KOPT-K1 (cell line): ENCODE results near the gene USP32.
"Not testable (repeated sequence)": the region's sequence is repeated elsewhere in the genome, so short reads cannot be mapped to it uniquely, and the experiment has no call there.

Experiments
- H3K27ac ChIP-seq: fragments of 200-600 bp; sonication (generic); 2 replicates; pipeline ENCODE4 v1.5.1; 2016; ENCODE audit warnings: antibody characterized with exemption, mild to moderate bottlenecking, low read depth, low read length; ENCODE audit not compliant: poor library complexity, severe bottlenecking
- H3K36me3 ChIP-seq: fragments of 200-600 bp; sonication (generic); 2 replicates; pipeline ENCODE4 v1.5.1; 2017; ENCODE audit warnings: antibody characterized with exemption, mild to moderate bottlenecking, low read length, moderate library complexity; ENCODE audit not compliant: insufficient read depth
- H3K9me3 ChIP-seq: fragments of 200-600 bp; sonication (generic); 2 replicates; pipeline ENCODE4 v1.5.1; 2017; ENCODE audit warnings: antibody characterized with exemption, low read length, mild to moderate bottlenecking; ENCODE audit not compliant: insufficient read depth, poor library complexity, severe bottlenecking

Gene USP32

DNA sequence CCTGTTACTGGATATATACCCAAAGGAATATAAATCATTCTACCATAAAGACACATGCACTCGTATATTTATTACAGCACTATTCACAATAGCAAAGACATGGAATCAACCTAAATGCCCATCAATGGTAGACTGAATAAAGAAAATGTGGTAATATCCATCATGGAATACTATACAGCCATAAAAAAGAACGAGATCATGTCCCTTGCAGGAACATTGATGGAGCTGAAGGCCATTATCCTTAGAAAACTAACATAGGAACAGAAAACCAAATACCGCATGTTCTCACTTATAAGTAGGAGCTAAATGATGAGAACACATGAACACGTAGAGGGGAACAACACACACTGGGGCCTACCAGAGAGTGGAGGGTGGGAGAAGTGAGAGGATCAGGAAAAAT lies 27.1 kb upstream of the USP32 start:
- H3K27ac ChIP-seq, H3K9me3 ChIP-seq, H3K36me3 ChIP-seq: not testable (repeated sequence)

DNA sequence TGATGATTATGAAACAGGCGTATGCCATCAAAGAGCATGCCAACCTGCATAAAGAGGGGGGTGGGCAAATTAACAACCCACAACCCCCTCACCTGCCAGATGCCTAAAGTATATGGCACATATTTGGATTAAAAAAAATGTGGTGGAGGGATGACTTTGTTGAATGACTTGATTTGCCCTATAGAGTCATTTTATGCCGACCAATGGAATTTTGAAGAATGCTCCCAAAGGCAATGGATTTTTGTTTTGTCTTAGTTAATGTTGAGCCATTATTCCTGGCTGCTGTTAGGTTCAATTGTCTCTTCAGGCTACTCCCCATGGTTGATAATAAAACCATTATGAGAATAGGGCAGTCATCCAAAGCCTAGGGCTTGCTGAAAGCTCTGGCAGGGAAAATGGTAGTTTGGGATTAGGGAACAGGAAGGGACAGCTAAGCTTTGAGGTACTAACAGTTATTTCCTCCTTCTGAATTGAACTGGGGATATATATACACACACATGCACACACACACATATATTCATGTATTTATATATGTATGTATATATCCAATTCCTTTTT lies 24.5 kb upstream of the USP32 start:
- no peaks in the 10 kb centered on the region for H3K36me3 ChIP-seq
- H3K27ac ChIP-seq = no peak overlapping the region
- H3K9me3 ChIP-seq = no peaks in the 10 kb centered on the region

DNA sequence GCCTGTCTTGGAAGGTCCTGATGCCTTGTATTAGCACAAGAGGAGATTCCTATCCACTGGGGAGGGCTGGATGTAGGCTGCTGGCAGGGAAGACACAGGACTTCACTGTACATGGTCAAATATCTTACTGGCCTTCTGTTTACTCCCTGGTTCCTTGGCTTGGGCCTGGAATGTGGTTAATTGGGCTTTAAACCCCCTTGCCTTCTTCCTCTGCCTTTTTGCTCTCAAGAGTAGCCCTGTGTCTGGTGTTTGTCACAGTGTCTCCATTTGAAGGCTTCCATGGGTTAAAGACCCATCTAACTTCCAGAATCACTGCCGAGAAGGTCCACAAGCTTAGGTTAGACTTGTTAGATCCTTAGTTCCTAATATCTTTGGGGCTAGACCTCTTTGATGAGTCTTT lies 23.2 kb upstream of the USP32 start:
- Histone ChIP-seq H3K9me3 (peaks cover 1% of the 10 kb centered on the region), H3K27ac (no peak overlapping the region), H3K36me3 (no peaks in the 10 kb centered on the region)

DNA sequence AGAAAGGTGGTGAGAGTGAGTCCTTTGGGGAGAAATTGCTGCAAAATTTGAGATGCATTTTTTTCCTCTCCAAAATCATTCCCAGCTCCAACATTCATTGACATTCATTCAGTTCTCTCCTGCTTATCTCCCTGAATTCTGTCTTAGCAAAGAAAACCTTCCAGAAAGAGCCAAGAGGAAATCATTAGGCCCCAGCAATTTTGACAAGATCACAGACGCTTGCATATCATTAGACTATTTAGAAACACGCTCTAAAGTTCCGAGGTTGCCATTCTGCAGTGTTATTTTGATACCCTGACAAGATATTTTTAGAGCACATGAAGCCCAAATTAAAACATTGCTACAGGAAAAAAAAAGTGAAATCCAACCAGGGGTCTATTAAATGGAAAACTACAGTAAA lies 20.8 kb upstream of the USP32 start:
- Histone ChIP-seq H3K9me3 (peaks cover 8% of the 10 kb centered on the region), H3K27ac (no peak overlapping the region), H3K36me3 (no peaks in the 10 kb centered on the region)

- Histone ChIP-seq H3K9me3 (peaks cover 8% of the 10 kb centered on the region), H3K27ac (no peak overlapping the region), H3K36me3 (no peaks in the 10 kb centered on the region)
Observed at GRCh38 chr17:60410001-60410400, 18.1 kb upstream of the USP32 start.

GRCh38 chr17:60406887-60407286 lies 15.0 kb upstream of the USP32 start:
- peaks cover 8% of the 10 kb centered on the region for H3K9me3 ChIP-seq
- no peaks in the 10 kb centered on the region for H3K36me3 ChIP-seq
- H3K27ac ChIP-seq = no peak overlapping the region

- Histone ChIP-seq H3K36me3 (no peaks in the 10 kb centered on the region), H3K27ac (no peak overlapping the region), H3K9me3 (no peaks in the 10 kb centered on the region)
Observed at GRCh38 chr17:60403962-60404361, 12.0 kb upstream of the USP32 start.

DNA sequence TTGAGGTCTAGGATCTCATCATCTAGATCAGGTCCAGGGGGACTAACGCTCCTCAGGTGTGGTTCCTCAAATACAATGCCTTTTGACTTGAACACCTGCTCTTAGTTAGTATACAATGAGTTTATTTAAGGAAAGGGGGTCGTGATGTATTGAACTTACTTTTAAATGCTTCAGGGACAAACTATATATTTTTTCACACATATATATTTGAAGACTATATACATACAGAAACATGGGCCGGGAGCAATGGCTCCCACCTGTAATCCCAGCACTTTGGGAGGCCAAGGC lies 11.5 kb upstream of the USP32 start:
- H3K36me3 ChIP-seq = no peaks in the 10 kb centered on the region
- H3K9me3 ChIP-seq = no peaks in the 10 kb centered on the region
- H3K27ac ChIP-seq = no peak overlapping the region

- H3K9me3 ChIP-seq = no peaks in the 10 kb centered on the region
- H3K36me3 ChIP-seq = no peaks in the 10 kb centered on the region
- no peak overlapping the region for H3K27ac ChIP-seq
Observed at GRCh38 chr17:60401819-60402218, 9.9 kb upstream of the USP32 start.

DNA sequence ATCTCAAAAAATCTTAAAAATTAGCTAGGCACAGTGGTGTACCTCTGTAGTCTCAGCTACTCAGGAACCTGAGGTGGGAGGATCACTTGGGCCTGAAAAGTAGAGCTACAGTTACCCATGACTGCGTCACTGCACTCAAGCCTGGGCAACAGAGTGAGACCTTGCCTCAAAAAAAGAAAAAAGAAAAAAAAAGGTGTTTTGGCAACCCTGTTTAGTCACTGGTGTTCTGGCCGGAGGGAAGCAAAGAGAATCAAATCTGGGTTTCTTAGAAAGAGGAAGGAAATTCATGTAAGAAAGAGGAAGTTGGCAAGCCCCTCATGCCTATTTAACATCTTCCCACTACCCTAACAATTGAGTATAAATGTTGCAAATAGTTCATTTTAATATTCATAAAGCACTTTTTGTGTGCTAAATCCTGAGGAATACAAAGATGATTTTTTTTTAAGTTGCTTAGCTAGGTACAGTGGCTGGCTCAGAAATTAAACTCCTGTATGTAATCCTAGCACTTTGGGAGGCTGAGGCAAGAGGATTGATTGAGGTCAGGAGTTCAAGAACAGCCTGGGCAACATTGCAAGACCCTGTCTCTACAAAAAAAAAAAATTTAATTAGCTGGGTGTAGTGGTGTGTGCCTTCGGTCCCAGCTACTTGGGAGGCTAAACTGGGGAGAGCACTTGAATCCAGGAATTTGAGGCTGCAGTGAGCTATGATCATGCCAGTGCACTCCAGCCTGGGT lies 6.5 kb upstream of the USP32 start:
- H3K27ac ChIP-seq = peak overlapping the region; percentile 43
- H3K9me3 ChIP-seq = no peaks in the 10 kb centered on the region
- no peaks in the 10 kb centered on the region for H3K36me3 ChIP-seq

DNA sequence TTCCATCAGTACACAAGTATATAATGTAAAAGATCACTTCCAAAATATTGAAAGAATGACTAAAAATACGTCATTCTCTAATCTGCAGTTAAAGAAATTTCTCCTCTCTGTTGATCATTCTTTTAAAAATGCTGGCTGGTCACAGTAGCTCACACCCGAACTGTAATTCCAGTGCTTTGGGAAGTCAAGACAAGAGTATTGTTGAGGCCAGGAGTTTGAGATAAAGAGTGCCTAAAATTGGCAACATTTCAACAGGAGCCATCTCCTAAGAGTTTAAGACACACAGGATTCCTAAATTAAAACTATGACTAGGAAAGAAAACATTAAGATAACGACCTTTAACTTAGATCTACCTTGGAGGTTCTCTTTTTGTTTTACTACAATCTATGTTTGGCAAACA lies 4.5 kb upstream of the USP32 start:
- Histone ChIP-seq H3K27ac (no peak overlapping the region), H3K9me3 (no peaks in the 10 kb centered on the region), H3K36me3 (no peaks in the 10 kb centered on the region)

- Histone ChIP-seq H3K36me3 (no peaks in the 10 kb centered on the region), H3K27ac (no peak overlapping the region), H3K9me3 (no peaks in the 10 kb centered on the region)
Observed at GRCh38 chr17:60395508-60396065, 3.7 kb upstream of the USP32 start.

DNA sequence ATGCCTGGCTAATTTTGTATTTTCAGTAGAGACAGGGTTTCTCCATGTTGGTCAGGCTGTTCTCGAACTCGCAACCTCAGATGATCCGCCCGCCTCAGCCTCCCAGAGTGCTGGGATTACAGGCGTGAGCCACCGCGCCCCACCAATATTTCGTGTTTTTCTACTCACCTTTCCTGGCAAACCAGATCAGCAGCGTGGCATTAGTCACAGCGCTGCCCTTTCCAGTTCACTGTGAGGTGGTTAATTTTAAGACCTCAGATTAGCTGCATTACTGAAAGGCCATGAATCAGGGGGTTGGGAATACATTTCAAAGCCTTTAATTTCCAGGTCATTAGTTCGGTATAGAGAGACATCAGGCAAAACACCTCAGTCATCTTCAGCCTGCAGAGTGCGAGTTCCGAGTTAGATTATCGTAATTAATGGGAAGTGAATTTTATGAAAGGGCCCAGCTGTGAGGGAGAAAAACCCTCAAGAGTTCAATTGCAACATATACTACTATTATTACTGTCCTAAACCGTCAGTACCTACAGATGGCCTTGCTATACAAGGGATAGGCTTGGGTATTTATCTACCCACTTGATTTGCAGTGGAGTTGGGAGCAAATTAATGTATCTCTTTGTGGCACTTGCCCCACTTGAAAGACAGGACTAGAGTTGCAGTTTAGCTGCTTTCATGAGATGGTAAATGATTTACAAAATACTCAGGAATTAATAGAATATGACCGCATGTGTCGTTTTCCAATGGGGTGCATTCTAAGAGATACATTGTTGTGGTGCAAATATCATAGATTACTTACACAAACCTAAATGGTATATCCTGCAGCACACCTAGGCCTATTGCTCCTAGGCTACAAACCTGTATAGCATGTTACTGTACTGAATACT lies 2.1 kb upstream of the USP32 start:
- peak overlapping the region; percentile 3 for H3K27ac ChIP-seq
- H3K36me3 ChIP-seq = no peaks in the 10 kb centered on the region
- H3K9me3 ChIP-seq = no peaks in the 10 kb centered on the region

- H3K9me3 ChIP-seq = no peaks in the 10 kb centered on the region
- no peaks in the 10 kb centered on the region for H3K36me3 ChIP-seq
- peak overlapping the region; percentile 99 for H3K27ac ChIP-seq
Observed at GRCh38 chr17:60392845-60393702, 1.1 kb upstream of the USP32 start.
